ENCODE results near the gene TRPM2.

- TF ChIP-seq CTCF (IDR thresholded peaks at IDR 0.05) (no peak), POLR2A (IDR thresholded peaks at IDR 0.05) (no peak)
Observed at GRCh38 chr21:44333509-44334328, 19.7 kb upstream of the TRPM2 start.
